ENCODE results near the gene KIN. TPM values are rescaled to one million over a fixed set of nuclear protein-coding genes. Genes with fewer than 3 reads are reported as not detected.
A peak's percentile ranks its signal among the peaks of the same experiment; 100 is the strongest.

Gene KIN
- total RNA-seq, 4 donors from 2014 or later, result 7.5 to 10.2 (median 8.1) TPM

DNA sequence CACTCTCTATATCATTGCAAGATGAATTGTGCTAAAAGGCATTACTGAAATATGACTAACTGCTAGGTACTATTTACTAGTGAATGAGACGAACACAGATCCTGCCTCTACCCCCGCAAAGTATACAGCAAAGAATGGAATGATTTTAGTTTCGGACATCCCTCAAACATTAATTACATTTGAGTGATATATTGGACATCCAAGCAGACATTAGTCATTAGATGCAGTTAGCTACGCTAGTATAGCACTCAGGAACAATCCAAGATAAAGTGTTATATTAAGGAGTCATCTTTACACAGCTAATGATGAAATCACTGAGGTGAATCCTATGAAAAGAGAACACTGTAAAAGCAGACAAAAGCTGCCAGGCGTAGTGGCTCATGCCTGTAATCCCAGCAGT lies 23.2 kb upstream of the KIN start:
- WGBS, 2 donors, result 79 to 83% methylated on average over 5 of the region's 5 CpGs
- no peaks in the 10 kb centered on the region for H3K9me3 ChIP-seq
- intact Hi-C loops (cut with DNase I), result no loop called here
- DNase-seq, result no peak
- H3K4me3 ChIP-seq (replicated peaks in 1 of 3), result no peak overlapping the region
- H3K4me1 ChIP-seq, result peaks cover 0 to 10% of the 10 kb centered on the region in 2 donors
- peaks cover 6 to 17% of the 10 kb centered on the region in 2 donors for H3K36me3 ChIP-seq
- no peaks in the 10 kb centered on the region for H3K27me3 ChIP-seq
- H3K27ac ChIP-seq, result no peak overlapping the region
- TF ChIP-seq CTCF (IDR thresholded peaks at IDR 0.05), result no peak
- no peak for TF ChIP-seq POLR2A (IDR thresholded peaks at IDR 0.05)

GRCh38 chr10:7810443-7810842 lies 22.6 kb upstream of the KIN start:
- no peak overlapping the region for H3K27ac ChIP-seq
- H3K4me1 ChIP-seq, result peaks cover 0 to 10% of the 10 kb centered on the region in 2 donors
- no peak overlapping the region for H3K4me3 ChIP-seq (replicated peaks in 1 of 3)
- H3K9me3 ChIP-seq, result no peaks in the 10 kb centered on the region
- H3K36me3 ChIP-seq, result peaks cover 6 to 17% of the 10 kb centered on the region in 2 donors
- peak; percentile 59 to 67 for DNase-seq
- intact Hi-C loops (cut with DNase I), result no loop called here
- 39 to 46% methylated on average over 7 of the region's 7 CpGs for WGBS, 2 donors
- TF ChIP-seq CTCF (IDR thresholded peaks at IDR 0.05) (no peak), POLR2A (IDR thresholded peaks at IDR 0.05) (peak in 1 of 2 donors; percentile 24)
- H3K27me3 ChIP-seq, result no peaks in the 10 kb centered on the region

- no peak for TF ChIP-seq POLR2A (IDR thresholded peaks at IDR 0.05)
- TF ChIP-seq CTCF (IDR thresholded peaks at IDR 0.05), result no peak
- peaks cover 6 to 22% of the 10 kb centered on the region in 2 donors for H3K4me1 ChIP-seq
- H3K36me3 ChIP-seq, result peaks cover 22 to 27% of the 10 kb centered on the region in 2 donors
- no peaks in the 10 kb centered on the region for H3K9me3 ChIP-seq
- WGBS, 2 donors, result 81 to 86% methylated on average over 4 of the region's 4 CpGs
- H3K27me3 ChIP-seq, result no peaks in the 10 kb centered on the region
- H3K27ac ChIP-seq, result no peak overlapping the region
- no peak overlapping the region for H3K4me3 ChIP-seq (replicated peaks in 1 of 3)
- intact Hi-C loops (cut with DNase I), result no loop called here
- DNase-seq, result no peak
Measured at GRCh38 chr10:7808686-7809267, 21.0 kb upstream of the KIN start.

DNA sequence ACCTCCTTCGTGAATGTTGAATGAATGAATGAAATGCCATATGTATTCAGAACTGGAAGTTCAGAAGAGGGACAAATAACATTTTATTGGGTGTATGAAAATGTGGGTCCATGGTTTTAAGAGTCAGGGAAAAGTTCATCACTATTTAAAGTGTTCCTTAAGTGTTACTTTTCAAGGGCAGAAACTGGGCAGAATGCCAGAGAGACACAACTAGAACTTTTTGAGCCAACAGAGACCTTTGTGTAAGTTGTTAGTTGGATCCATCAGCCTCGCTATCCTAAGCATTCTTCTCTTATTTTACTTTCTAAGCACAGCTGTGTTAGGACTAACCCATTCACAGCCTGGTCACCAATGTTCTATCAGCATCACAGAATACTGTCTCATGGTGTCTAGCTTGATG lies 16.9 kb upstream of the KIN start:
- H3K27me3 ChIP-seq, result no peaks in the 10 kb centered on the region
- intact Hi-C loops (cut with DNase I), result no loop called here
- WGBS, 2 donors, result 32 to 46% methylated on average over 2 of the region's 2 CpGs
- peak; percentile 48 to 49 for DNase-seq
- no peak overlapping the region for H3K27ac ChIP-seq
- no peak overlapping the region for H3K4me3 ChIP-seq (replicated peaks in 1 of 3)
- peaks cover 60 to 64% of the 10 kb centered on the region in 2 donors for H3K36me3 ChIP-seq
- peaks cover 6 to 11% of the 10 kb centered on the region in 2 donors for H3K4me1 ChIP-seq
- H3K9me3 ChIP-seq, result no peaks in the 10 kb centered on the region
- TF ChIP-seq POLR2A (IDR thresholded peaks at IDR 0.05), result no peak
- TF ChIP-seq CTCF (IDR thresholded peaks at IDR 0.05), result no peak

- Histone ChIP-seq H3K9me3 (no peaks in the 10 kb centered on the region), H3K36me3 (peaks cover 66 to 69% of the 10 kb centered on the region in 2 donors), H3K27ac (no peak overlapping the region), H3K4me3 (replicated peaks in 1 of 3) (no peak overlapping the region), H3K4me1 (peaks cover 6 to 11% of the 10 kb centered on the region in 2 donors), H3K27me3 (no peaks in the 10 kb centered on the region)
- no peak for TF ChIP-seq CTCF (IDR thresholded peaks at IDR 0.05)
- TF ChIP-seq POLR2A (IDR thresholded peaks at IDR 0.05), result no peak
- DNase-seq, result no peak
- WGBS, 2 donors, result 90 to 92% methylated on average over 6 of the region's 6 CpGs
- intact Hi-C loops (cut with DNase I), result no loop called here
Measured at GRCh38 chr10:7804216-7804615, 16.4 kb upstream of the KIN start.
